Adrenal gland (tissue), 5 donors: ENCODE measurements around the gene PCSK6.

Experiments used
- CTCF ChIP-seq, 6 experiments: fragments of 450-650 bp in 4 of 6; fragments of 200-600 bp in 2 of 6; sonication (generic) in 1 of 6; IDR thresholded peaks; 1 replicate in 5 of 6; 2 replicates in 1 of 6; pipeline versions ENCODE4 v1.5.1 to v1.8.0; 2016 to 2021; ENCODE audit warnings: antibody characterized with exemption in 6 of 6, mild to moderate bottlenecking in 2 of 6, moderate library complexity in 1 of 6
- POLR2A ChIP-seq, 2 donors: fragments of 450-650 bp; IDR thresholded peaks; one replicate each; pipeline ENCODE4 v1.6.1; 2017; ENCODE audit warnings: antibody characterized with exemption in 2 of 2, mild to moderate bottlenecking in 2 of 2, moderate library complexity in 1 of 2
- donor health status: DM: no; HTN: no; CAD: no.

GRCh38 chr15:101277943-101278564 is 211.5 kb downstream of the PCSK6 start:
- TF ChIP-seq CTCF (IDR thresholded peaks at IDR 0.05) (no peak), POLR2A (IDR thresholded peaks at IDR 0.05) (no peak)
